GM12892 (cell line): ENCODE results near the gene SOD1.

Experiments used
- POLR2A ChIP-seq: IDR thresholded peaks from 2 replicates; pipeline ENCODE4 v1.6.1; 2011; ENCODE audit warnings: low read depth, low read length, control low read depth
- TAF1 ChIP-seq: IDR thresholded peaks from 2 replicates; pipeline ENCODE4 v1.6.1; 2011; ENCODE audit warnings: low read depth, mild to moderate bottlenecking, control low read depth, low read length, borderline replicate concordance

DNA sequence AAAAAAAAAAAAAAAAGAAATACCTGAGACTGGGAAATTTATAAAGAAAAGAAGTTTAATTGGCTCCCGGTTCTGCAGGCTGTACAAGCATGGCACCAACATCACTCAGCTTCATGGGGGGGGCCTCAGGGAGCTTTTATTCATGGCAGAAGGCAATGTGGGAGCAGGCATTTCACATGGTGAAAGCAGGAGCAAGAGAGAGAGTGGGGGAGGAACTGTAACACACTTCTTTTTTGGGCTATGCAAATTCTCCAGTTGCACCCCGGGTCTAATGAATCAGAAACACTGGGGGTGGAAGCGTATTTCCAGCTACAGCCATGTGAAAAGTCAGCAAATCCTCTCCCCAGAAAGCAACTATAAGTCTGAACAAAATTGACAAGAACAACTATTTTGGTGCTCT is 11.8 kb upstream of the SOD1 start:
- TF ChIP-seq POLR2A (no peak), TAF1 (no peak)
